ENCODE results near the gene NCKAP5.

NCKAP5 gene

DNA sequence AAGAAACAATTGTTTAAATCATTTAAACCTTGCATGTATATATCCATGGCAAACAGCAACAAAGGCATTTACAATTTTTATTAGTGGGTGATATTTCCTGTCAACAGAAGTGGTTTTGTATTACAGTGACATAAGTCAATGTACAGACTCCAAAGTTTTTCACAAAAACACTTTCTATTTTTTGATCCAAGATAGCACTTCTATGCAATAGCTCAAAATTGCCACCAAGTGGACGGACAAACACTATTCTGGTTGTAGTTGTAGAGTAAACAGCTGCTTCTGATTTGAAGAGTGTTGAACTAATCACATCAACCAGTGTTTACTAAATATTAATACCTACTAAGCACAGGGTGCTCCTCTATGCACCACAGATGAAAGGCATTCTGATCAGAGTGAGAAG, 421.4 kb downstream of the NCKAP5 start:
- DNase-seq (ENCODE audit: low read depth in 2 of 2), result no peak

DNA sequence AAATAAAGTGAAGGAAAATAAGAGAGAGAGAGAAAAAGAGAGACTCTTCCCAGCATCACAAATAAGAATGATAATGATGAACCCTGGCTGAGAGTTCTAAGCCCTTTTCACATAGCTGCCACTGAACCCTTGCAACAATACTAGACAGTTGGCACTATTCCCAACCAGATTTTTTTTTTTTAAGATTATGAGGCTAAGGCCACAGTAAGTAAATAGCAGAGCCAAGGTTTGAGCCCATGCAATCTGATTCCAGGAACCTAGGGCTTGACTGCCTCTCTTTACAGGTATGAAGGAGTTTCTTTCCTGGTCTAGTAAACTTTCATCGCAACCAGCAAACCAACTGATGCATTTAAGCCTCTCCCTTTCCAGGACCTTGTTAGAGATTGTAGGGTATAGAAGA, 424.6 kb downstream of the NCKAP5 start:
- DNase-seq (ENCODE audit: low read depth in 2 of 2), result no peak

DNA sequence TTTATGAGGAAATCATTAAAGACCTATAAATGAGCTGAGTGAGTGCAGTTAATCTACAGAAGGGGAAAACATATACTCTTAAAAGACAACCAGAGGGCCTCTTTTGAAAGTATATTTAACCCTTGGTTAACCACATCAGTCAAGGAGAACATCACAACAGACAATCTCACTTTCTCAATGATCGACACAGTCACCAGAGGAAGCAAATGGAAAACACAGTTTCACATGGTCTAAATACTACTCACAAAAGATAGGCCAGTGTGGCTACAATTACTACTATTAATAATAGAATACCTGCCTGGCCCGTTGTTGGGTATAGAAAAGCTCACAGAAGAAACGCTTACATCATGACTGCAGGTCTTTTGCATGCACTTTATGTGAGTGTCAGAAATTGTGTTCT, 426.2 kb downstream of the NCKAP5 start:
- no peak for DNase-seq (ENCODE audit: low read depth in 2 of 2)

DNA sequence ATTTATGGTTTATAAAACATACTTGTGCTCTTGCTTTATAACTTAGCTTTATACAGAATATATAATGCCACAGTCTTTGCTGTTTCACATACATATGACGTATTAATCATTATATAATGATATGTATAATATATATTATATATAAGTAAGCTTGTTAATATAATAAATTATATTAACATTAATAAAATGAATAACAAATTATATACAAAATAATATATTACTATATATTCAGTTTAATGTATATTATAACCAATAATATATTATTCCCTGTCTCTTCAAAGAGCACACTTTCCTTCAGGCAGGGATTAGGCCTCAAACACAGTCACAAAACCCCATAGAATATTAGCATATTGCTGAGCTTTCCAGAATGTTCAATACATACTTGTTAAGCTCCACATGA, 427.6 kb downstream of the NCKAP5 start:
- no peak for DNase-seq (ENCODE audit: low read depth in 2 of 2)

DNA sequence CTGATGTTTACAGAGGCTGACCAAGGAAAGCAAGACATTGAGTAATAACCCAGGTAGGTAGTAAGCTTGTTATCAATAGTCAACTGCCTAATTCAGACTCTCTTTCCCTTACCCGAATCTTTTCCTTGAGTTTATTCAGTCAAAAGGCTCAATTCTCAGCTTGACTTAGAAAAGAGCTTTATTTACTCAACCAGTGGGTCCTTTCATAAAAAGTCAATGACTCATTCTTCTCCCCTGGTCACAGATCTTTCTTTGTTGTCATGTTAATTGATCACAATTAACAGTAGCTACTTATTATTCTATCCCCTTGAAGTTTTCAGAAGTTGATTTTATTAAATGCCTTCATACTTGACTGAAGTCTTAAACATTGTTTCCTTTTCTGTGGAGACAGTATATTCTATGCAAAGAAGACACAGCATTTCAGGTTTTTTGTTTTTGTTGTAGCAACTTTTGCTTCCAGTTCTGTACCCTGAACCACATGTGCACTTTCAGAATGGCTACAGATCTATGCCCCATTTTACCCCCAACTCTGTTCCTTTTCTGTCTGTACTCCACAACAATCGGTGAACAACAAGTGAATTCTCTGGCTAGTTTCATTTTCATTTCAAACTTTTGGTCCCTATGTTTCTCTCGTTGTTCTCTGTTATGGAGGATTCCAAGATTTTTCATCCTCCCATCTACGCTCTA, 428.3 kb downstream of the NCKAP5 start:
- no peak for DNase-seq (ENCODE audit: low read depth in 2 of 2)

DNA sequence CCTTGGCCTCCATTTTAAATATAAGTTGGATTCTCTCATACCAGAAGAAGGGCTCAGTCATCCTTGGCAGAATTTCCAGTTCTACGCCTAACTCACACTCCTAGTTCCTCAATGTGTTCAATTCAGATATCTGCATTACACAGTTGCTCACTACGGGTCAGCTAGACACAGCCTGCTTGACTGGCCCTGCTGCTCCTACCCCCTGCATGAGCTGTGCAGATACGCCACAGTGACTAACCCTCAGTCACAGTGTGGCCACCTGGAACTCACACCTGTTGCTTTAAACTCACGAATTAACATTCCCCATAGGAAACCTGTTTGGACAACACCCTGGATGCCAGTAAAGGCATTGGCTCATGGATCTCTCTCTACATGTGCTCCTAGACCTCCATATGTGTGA, 429.6 kb downstream of the NCKAP5 start:
- DNase-seq (ENCODE audit: low read depth in 2 of 2), result no peak

DNA sequence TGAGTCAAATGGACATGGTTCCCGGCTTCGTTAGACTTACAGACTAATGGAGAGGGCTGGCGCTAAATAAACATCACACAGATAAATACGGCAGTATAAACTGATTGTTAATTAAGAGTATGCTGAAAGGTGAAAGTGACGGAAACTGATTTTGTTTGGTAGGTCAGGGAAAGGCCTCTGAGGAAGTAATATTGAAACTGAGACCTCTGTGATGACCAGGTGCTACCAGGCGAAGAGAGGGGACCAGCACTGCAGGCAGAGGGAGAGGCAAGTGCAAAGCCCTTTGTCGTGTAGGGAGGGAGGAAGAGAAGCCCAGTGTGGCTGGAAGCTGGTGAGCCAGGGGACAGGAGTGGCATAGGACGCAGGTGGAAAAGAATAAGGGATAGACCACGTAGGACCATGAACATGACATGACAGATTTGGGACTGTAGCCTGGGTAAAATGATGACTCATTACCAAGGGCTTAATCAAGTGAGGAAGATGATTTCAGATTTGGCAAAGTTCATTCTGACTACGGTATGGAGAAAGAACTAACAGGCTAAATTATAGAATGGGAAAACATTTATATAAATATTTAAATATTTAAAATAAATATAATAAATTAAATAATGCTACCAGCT, 433.1 kb downstream of the NCKAP5 start:
- no peak for DNase-seq (ENCODE audit: low read depth in 2 of 2)

GRCh38 chr2:133130548-133131246, 437.6 kb downstream of the NCKAP5 start:
- DNase-seq (ENCODE audit: low read depth in 2 of 2), result no peak

- no peak for DNase-seq (ENCODE audit: low read depth in 2 of 2)
Observed at GRCh38 chr2:133124446-133124845, 443.8 kb downstream of the NCKAP5 start.

DNA sequence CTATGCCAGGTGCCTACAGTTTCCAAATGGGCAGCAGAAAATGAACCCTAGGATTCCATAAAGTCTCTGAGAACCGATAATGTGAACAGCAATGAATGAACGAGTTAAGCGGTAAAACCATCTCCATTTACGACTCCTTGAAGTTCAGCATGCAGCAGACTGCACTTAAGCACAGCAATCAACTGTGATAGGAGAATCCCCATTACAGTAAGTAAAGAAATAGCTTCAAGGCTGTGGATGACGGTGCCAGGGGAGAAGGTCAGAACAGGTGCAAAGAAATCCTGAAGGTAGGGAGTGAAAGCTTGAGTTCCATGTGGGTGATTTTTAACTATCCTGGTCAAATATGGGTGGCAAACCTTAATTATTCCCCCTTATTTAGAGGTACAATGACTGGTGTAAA, 444.4 kb downstream of the NCKAP5 start:
- no peak for DNase-seq (ENCODE audit: low read depth in 2 of 2)

- no peak for DNase-seq (ENCODE audit: low read depth in 2 of 2)
Observed at GRCh38 chr2:133123393-133123792, 444.9 kb downstream of the NCKAP5 start.

GRCh38 chr2:133122529-133122928, 445.7 kb downstream of the NCKAP5 start:
- no peak for DNase-seq (ENCODE audit: low read depth in 2 of 2)

DNA sequence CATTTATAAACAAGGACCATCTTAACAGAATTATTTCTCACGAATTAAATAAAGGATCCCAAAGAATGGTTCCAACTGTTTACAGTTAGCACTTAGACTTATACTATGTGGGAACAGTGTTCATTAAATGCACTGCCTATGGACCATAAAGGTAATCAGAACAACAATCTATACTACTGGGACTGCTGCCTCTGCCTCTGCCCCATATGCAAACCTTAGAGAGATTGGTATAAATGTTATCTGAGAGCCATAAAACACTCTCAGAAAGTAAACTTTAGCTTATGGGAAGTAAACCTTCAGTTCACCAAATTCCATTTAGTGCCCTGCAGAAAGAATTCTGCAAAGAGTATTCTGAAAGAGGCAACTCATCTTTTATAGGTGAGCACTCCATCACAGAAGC, 448.0 kb downstream of the NCKAP5 start:
- no peak for DNase-seq (ENCODE audit: low read depth in 2 of 2)

- DNase-seq (ENCODE audit: low read depth in 2 of 2), result no peak
Observed at GRCh38 chr2:133110201-133110600, 458.1 kb downstream of the NCKAP5 start.

- DNase-seq (ENCODE audit: low read depth in 2 of 2), result no peak
Observed at GRCh38 chr2:133109772-133110171, 458.5 kb downstream of the NCKAP5 start.

GRCh38 chr2:133107058-133107815, 461.0 kb downstream of the NCKAP5 start:
- no peak for DNase-seq (ENCODE audit: low read depth in 2 of 2)

- DNase-seq (ENCODE audit: low read depth in 2 of 2), result no peak
Observed at GRCh38 chr2:133104871-133105270, 463.4 kb downstream of the NCKAP5 start.

- DNase-seq (ENCODE audit: low read depth in 2 of 2), result no peak
Observed at GRCh38 chr2:133098787-133099186, 469.5 kb downstream of the NCKAP5 start.

DNA sequence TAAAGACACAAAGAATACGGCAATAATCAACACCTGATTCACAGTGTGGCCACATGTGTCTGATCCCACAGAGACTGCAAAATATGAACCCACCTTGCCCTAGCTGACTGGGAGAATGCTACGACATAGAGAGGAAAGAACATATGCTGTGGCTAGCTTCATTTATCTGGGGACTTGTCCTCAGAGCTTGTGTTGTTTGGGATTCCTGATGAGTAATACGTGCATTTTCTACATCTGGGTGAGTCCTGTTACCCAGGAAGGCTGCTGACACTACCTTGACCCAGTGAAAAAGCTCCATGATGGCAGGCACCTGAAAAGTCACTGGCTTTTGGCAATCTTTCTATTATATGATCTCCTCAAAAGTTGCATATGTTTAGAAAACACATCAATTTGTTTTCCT, 470.6 kb downstream of the NCKAP5 start:
- DNase-seq (ENCODE audit: low read depth in 2 of 2), result no peak

DNA sequence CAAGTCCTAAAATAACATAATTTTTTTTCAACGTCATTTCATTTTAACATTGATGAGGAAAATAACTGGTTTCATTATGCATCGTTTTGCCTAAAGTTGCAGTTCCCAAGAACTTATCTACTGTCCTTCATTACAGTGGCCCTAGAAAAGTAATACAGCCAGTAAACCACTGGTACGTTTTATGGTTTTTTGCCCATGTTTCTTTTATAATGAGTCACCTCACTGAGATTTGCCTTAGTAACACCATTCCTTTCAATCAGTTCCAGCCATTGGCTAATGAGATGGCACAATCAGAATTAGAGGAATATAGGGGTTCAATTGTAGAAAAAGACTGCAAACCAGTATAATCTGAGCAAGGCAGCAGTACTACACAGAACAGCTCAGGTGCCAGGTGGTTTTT, 475.7 kb downstream of the NCKAP5 start:
- no peak for DNase-seq (ENCODE audit: low read depth in 2 of 2)

DNA sequence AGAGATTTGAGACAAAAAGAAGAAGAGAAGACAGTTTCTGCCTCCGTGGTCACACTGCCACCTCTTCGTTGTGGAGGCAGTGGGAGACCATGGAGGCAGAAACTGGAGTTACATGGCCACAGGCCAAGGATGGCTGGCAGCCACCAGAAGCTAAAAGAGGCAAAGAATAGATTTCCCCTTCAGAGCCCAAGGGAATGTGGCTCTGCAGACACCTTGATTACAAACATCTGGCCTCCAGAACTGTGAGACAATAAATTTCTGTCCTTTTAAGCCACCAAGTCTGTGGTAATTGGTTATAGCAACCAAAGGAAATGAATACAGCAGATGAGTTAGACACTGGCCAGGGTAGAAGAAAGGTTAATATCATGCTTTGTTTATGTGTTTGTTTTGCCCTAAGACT, 477.9 kb downstream of the NCKAP5 start:
- no peak for DNase-seq (ENCODE audit: low read depth in 2 of 2)

DNA sequence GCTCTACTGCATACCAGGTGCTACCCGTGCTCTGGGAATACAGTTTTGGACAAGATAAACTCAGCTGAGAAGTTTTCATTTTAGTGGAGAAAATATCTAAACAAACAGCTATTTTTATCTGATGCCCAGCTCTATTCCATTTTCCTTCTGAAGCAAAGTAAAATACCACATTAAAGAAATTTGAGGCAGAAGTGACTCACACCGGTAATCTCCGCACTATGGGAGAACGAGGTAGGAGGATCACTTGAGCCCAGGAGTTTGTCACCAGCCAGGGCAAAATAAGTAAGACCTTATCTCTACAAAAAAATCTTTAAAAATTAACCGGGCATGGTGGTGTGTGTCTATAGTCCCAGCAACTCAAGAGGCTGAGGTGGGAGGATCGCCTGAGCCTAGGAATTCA, 482.1 kb downstream of the NCKAP5 start:
- no peak for DNase-seq (ENCODE audit: low read depth in 2 of 2)

- no peak for DNase-seq (ENCODE audit: low read depth in 2 of 2)
Observed at GRCh38 chr2:133085646-133086045, 482.6 kb downstream of the NCKAP5 start.

All from stimulated activated CD4-positive, alpha-beta T cell treated with anti-CD3 and anti-CD28 coated beads, Interleukin-4, amount 100 ng/mL, for 48 hours (primary cell).